DND-41 (cell line): ENCODE data around the gene PTPRG.

ENCODE experiments used
- ATAC-seq: fragments of 200-7000 bp; cut with Tn5 transposase; 3 replicates; pipeline ENCODE4 v1.9.1; 2021; ENCODE audit warnings: low read depth; ENCODE audit not compliant: insufficient read depth
- DNase-seq: peaks from one replicate; pipeline ENCODE4 v3.0.0-alpha.2; 2020
- H2AFZ ChIP-seq: 2 replicates; pipeline ENCODE4 v1.6.0; 2012; ENCODE audit warnings: low read depth, low read length
- H3K27ac ChIP-seq: 2 replicates; pipeline ENCODE4 v1.5.1; 2012; ENCODE audit warnings: low read length, inconsistent platforms
- H3K27me3 ChIP-seq: fragments of 200-600 bp; sonication (generic); 2 replicates; pipeline ENCODE4 v1.6.0; 2012; ENCODE audit warnings: low read length, mild to moderate bottlenecking, inconsistent platforms; ENCODE audit not compliant: insufficient read depth, poor library complexity
- H3K36me3 ChIP-seq: 2 replicates; pipeline ENCODE4 v1.5.1; 2012; ENCODE audit warnings: low read length, inconsistent platforms; ENCODE audit not compliant: insufficient read depth
- H3K4me1 ChIP-seq: 2 replicates; pipeline ENCODE4 v1.5.1; 2012; ENCODE audit warnings: mild to moderate bottlenecking, low read length; ENCODE audit not compliant: insufficient read depth
- H3K4me2 ChIP-seq: 2 replicates; pipeline ENCODE4 v1.6.0; 2012; ENCODE audit warnings: mild to moderate bottlenecking, moderate library complexity, low read length, inconsistent platforms; ENCODE audit not compliant: insufficient read depth
- H3K4me3 ChIP-seq, 2 experiments: fragments of 200-600 bp in 1 of 2; shearing (Covaris generic) in 1 of 2; 2 replicates each; pipeline ENCODE4 v1.5.1; 2012 to 2016; ENCODE audit warnings: inconsistent platforms in 2 of 2, low read length in 2 of 2, mild to moderate bottlenecking in 2 of 2, low read depth in 1 of 2, moderate library complexity in 1 of 2
- H3K79me2 ChIP-seq: 2 replicates; pipeline ENCODE4 v1.6.0; 2012; ENCODE audit warnings: low read length, inconsistent platforms; ENCODE audit not compliant: insufficient read depth
- H3K9ac ChIP-seq: 2 replicates; pipeline ENCODE4 v1.6.0; 2012; ENCODE audit warnings: low read depth, mild to moderate bottlenecking, inconsistent platforms, low read length, moderate library complexity
- H3K9me3 ChIP-seq: 2 replicates; pipeline ENCODE4 v1.5.1; 2012; ENCODE audit warnings: low read length, moderate library complexity, mild to moderate bottlenecking, inconsistent platforms; ENCODE audit not compliant: insufficient read depth, severe bottlenecking
- H4K20me1 ChIP-seq: 2 replicates; pipeline ENCODE4 v1.6.0; 2012; ENCODE audit warnings: low read length; ENCODE audit not compliant: insufficient read depth
- EZH2 ChIP-seq: IDR thresholded peaks from 3 replicates; pipeline ENCODE4 v1.6.1; 2012; ENCODE audit warnings: borderline replicate concordance, low read depth, mild to moderate bottlenecking, moderate library complexity, low read length, inconsistent platforms; ENCODE audit not compliant: severe bottlenecking
- TF ChIP-seq, protein P1 (sequence below): IDR thresholded peaks from 2 replicates; pipeline ENCODE4 v1.5.1; 2012; ENCODE audit warnings: borderline replicate concordance, low read length, moderate library complexity, mild to moderate bottlenecking; ENCODE audit not compliant: poor library complexity, severe bottlenecking; ENCODE audit errors: extremely low read depth

PTPRG gene

DNA sequence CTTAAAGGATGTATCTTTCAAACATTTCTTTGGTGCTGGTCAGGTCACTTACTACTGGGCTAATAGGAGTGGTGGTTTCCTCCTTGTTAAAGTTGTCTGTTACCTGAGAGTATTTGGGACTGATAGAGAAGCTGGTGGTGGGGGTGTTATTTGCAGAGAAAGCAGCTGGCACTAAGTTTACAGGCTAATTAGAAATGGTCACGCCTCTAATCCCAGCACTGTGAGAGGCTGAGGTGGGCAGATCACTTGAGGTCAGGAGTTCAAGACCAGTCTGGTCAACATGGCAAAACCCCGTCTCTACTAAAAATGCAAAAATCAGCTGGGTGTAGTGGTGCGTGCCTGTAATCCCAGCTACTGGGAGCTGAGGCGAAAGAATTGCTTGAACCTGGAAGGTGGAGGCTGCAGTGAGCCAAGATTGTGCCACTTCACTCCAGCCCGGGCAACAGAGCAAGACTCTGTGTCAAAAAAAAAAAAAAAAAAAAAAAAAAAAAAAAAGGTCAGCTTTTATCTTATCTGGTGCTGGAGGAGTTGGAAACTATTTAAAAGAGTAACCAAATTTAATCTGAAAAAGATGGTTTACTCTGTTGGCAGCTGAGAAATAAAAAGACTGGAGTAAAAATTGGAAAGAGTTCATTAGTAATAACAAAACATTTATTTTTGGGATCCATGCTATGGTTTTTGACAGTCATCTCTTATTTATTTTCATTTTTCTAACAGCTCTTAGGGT lies 332.6 kb downstream of the PTPRG start:
- TF ChIP-seq EZH2: no peak
- TF ChIP-seq, protein P1, sequence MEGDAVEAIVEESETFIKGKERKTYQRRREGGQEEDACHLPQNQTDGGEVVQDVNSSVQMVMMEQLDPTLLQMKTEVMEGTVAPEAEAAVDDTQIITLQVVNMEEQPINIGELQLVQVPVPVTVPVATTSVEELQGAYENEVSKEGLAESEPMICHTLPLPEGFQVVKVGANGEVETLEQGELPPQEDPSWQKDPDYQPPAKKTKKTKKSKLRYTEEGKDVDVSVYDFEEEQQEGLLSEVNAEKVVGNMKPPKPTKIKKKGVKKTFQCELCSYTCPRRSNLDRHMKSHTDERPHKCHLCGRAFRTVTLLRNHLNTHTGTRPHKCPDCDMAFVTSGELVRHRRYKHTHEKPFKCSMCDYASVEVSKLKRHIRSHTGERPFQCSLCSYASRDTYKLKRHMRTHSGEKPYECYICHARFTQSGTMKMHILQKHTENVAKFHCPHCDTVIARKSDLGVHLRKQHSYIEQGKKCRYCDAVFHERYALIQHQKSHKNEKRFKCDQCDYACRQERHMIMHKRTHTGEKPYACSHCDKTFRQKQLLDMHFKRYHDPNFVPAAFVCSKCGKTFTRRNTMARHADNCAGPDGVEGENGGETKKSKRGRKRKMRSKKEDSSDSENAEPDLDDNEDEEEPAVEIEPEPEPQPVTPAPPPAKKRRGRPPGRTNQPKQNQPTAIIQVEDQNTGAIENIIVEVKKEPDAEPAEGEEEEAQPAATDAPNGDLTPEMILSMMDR: no peak
- no peaks in the 10 kb centered on the region for H3K79me2 ChIP-seq
- ATAC-seq: no peak

DNA sequence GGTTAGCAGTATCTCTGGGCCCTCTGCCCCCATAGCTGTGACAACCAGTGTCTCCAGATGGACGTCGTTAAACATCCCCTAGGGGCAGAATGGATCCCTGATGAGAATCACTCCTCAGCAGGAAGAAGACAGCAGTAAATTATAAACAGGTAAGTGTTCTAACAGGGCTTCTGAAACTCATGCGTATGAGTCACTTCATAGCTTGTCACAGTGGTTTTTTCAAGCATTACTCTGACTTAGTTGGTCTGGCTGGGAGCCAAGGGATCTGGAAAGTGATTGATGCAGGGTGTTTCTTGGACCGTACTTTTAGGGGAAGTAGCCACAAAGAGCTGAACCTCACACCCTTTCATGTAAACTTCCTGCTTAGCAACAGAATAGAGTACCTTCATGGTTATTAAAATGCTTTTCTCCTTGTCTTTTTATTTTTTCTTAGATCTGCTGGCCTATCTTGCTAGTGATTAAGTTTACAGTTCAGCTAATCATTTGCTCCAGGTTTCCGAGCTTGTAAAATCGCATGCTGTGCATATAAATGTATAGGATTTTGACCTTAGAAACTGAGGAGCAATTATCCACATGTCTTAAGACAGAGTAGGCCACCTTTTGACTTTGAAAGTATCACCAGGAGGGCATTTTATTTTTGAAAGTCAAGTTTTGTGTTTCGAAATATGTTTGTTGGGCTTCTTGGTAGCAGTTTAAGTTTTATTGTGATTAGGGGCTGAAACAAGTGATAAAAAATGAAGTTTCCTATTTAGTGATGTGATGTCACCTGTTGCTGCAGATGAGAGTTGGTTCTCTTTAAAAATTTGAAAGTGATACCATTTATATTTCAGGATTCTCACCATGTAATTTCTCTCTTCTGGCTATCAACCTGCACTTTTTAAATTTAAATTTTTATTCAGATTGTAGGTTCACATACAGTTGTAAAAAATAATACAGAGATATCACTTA lies 333.9 kb downstream of the PTPRG start:
- ATAC-seq: peak; percentile 94
- Histone ChIP-seq H3K9me3 (no peaks in the 10 kb centered on the region), H3K4me1 (peaks cover 25% of the 10 kb centered on the region), H3K9ac (no peak overlapping the region), H4K20me1 (no peaks in the 10 kb centered on the region; the same call in 1 of the 2 replicates), H3K27me3 (no peaks in the 10 kb centered on the region), H2AFZ (no peak overlapping the region), H3K79me2 (no peaks in the 10 kb centered on the region), H3K27ac (no peak overlapping the region), H3K4me2 (peak overlapping the region; percentile 46; the same call in 1 of the 2 replicates), H3K36me3 (no peaks in the 10 kb centered on the region), H3K4me3 (no peak overlapping the region)
- TF ChIP-seq, protein P1: peak; percentile 25
- no peak for TF ChIP-seq EZH2
- peak; percentile 82 for DNase-seq

More for the DNA sequence above, 332.6 kb downstream of the PTPRG start:
- H3K4me3 ChIP-seq: no peak overlapping the region
- no peaks in the 10 kb centered on the region for H3K27me3 ChIP-seq
- H3K9me3 ChIP-seq: no peaks in the 10 kb centered on the region
- DNase-seq: no peak
- H3K4me1 ChIP-seq: peaks cover 25% of the 10 kb centered on the region
- H4K20me1 ChIP-seq: no peaks in the 10 kb centered on the region; the same call in 1 of the 2 replicates
- H3K9ac ChIP-seq: no peak overlapping the region
- no peak overlapping the region for H2AFZ ChIP-seq
- H3K27ac ChIP-seq: no peak overlapping the region
- H3K4me2 ChIP-seq: no peak overlapping the region
- H3K36me3 ChIP-seq: no peaks in the 10 kb centered on the region

DNA sequence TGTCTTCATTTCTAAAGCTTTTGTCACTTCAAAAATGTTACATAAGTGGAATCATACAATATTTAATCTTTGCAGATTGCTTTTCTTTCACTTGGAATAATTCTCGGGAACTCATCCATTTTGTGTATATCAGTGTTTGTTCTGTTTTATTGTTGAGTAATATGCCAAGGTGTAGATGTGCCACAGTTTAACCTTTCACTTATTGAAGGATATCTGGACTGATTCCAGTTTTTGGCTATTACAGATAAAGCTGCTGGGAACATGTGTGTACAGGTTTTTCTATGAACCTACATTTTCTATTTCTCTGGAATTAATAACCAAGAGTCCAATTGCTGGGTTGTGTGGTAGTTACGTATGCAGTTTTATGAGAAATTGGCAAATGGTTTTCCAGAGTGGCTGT lies 334.9 kb downstream of the PTPRG start:
- no peaks in the 10 kb centered on the region for H3K9me3 ChIP-seq
- no peaks in the 10 kb centered on the region for H3K36me3 ChIP-seq
- H3K4me2 ChIP-seq: no peak overlapping the region
- H3K4me3 ChIP-seq: no peak overlapping the region
- no peaks in the 10 kb centered on the region; the same call in 1 of the 2 replicates for H4K20me1 ChIP-seq
- no peaks in the 10 kb centered on the region for H3K27me3 ChIP-seq
- no peaks in the 10 kb centered on the region for H3K79me2 ChIP-seq
- H3K4me1 ChIP-seq: peaks cover 25% of the 10 kb centered on the region
- H3K27ac ChIP-seq: no peak overlapping the region
- H3K9ac ChIP-seq: no peak overlapping the region
- TF ChIP-seq EZH2: no peak
- TF ChIP-seq, protein P1: no peak
- ATAC-seq (no peak), DNase-seq (no peak)
- no peak overlapping the region for H2AFZ ChIP-seq
